Natural killer cell (primary cell): ENCODE measurements around the gene PLEKHA8. TPM values are rescaled to one million over a fixed set of nuclear protein-coding genes. Genes with fewer than 3 reads are reported as not detected.
"Not testable (repeated sequence)": the region's sequence is repeated elsewhere in the genome, so short reads cannot be mapped to it uniquely, and the experiment has no call there.

Experiments used
- ATAC-seq, 3 donors: fragments of 150-1000 bp in 2 of 3; fragments of 200-7000 bp in 1 of 3; cut with Tn5 transposase; 1 replicate in 1 of 3; 2 replicates in 2 of 3; pipeline ENCODE4 v1.10.0; 2021; ENCODE audit warnings: mild to moderate bottlenecking in 2 of 3, moderate library complexity in 2 of 3
- DNase-seq, 2 donors: peaks; one replicate each; pipeline versions ENCODE4 v3.0.0 to v3.0.0-alpha.2; 2013 to 2021; ENCODE audit warnings: mixed read lengths in 1 of 2
- H3K27ac ChIP-seq: one replicate; pipeline ENCODE4 v1.5.1; 2013; ENCODE audit warnings: mild to moderate bottlenecking, low read length
- H3K27me3 ChIP-seq: one replicate; pipeline ENCODE4 v1.6.1; 2013; ENCODE audit warnings: low read length; ENCODE audit not compliant: control insufficient read depth, insufficient read depth
- H3K36me3 ChIP-seq: one replicate; pipeline ENCODE4 v1.6.1; 2013; ENCODE audit warnings: low read length; ENCODE audit not compliant: control insufficient read depth, insufficient read depth
- H3K4me1 ChIP-seq: one replicate; pipeline ENCODE4 v1.6.1; 2013; ENCODE audit warnings: low read length; ENCODE audit not compliant: control insufficient read depth, insufficient read depth
- H3K4me3 ChIP-seq: one replicate; pipeline ENCODE4 v1.5.1; 2013; ENCODE audit warnings: low read length
- H3K9me3 ChIP-seq: one replicate; pipeline ENCODE4 v1.6.1; 2013; ENCODE audit warnings: low read length; ENCODE audit not compliant: control insufficient read depth, insufficient read depth
- H3K27ac Mint-ChIP-seq, 2 donors: one replicate each; pipeline ENCODE4 v1.8.0; 2022; ENCODE audit warnings: mild to moderate bottlenecking in 2 of 2, mixed read lengths in 2 of 2, moderate library complexity in 1 of 2
- H3K27me3 Mint-ChIP-seq, 2 donors: one replicate each; pipeline ENCODE4 v1.8.0; 2022; ENCODE audit warnings: low read depth in 2 of 2, mixed read lengths in 2 of 2
- H3K36me3 Mint-ChIP-seq: one replicate; pipeline ENCODE4 v1.8.0; 2022; ENCODE audit warnings: mixed read lengths
- H3K4me1 Mint-ChIP-seq, 2 donors: one replicate each; pipeline ENCODE4 v1.8.0; 2022; ENCODE audit warnings: mixed read lengths in 2 of 2
- H3K4me3 Mint-ChIP-seq: one replicate; pipeline ENCODE4 v1.8.0; 2022; ENCODE audit warnings: mild to moderate bottlenecking, moderate library complexity, mixed read lengths
- H3K9me3 Mint-ChIP-seq, 2 donors: one replicate each; pipeline ENCODE4 v1.8.0; 2022; ENCODE audit warnings: mixed read lengths in 2 of 2
- WGBS: methylation state at CpG from one replicate; pipeline ENCODE4 v1.1.7; 2013; ENCODE audit warnings: missing lambda C conversion rate; ENCODE audit not compliant: insufficient coverage; 5-methylcytosine and 5-hydroxymethylcytosine counted together
- intact Hi-C: fragments of 100-400 bp; cut with micrococcal nuclease; formaldehyde crosslinking; loops from one replicate; pipeline ENCODE4 v1.14.2; 2022
- total RNA-seq, 4 donors: library from RNA; stranded (reverse); fragments of 120-200 nt in 1 of 4; gene quantifications; one replicate each; pipeline versions ENCODE4 v1.2.3 to v1.2.4, GENCODE V29; 2013 to 2022
- TF ChIP-seq, protein P1 (sequence below): fragments of 200-600 bp; IDR thresholded peaks from one replicate; pipeline ENCODE4 v1.8.0; 2022; ENCODE audit warnings: antibody characterized with exemption

PLEKHA8 gene
- total RNA-seq, 3 donors from 2014 or later (not counting 1 experiment from before 2014, with no cell fraction given): 8.7 to 12.8 (median 11.8) TPM

DNA sequence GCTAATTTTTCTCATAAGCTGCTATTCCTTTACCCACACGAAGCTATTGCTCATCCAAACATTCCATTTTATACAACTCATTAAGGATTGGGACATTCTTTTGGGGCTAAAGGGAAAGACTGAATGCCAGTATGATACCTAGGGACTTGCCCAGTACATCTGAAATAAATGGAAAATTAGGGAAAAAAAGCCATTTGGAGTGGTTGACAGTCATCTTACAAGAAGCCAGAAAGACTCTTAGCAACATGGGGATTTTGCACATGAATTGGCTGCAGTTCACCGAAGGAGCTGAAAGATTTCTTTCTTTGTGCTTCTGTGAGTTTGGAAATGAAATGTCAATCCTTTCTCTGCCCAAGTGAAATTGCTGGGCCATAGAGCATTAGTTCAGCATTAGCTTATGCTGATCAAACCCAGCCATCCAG, 63.3 kb downstream of the PLEKHA8 start:
- WGBS: 100% methylated on average over 1 of the region's 2 CpGs
- Histone ChIP-seq H3K4me1 (no peaks in the 10 kb centered on the region), H3K4me3 (no peak overlapping the region), H3K36me3 (no peaks in the 10 kb centered on the region), H3K9me3 (no peaks in the 10 kb centered on the region), H3K27me3 (no peaks in the 10 kb centered on the region), H3K27ac (no peak overlapping the region)
- H3K9me3 Mint-ChIP-seq: no peaks in the 10 kb centered on the region
- TF ChIP-seq, protein P1, sequence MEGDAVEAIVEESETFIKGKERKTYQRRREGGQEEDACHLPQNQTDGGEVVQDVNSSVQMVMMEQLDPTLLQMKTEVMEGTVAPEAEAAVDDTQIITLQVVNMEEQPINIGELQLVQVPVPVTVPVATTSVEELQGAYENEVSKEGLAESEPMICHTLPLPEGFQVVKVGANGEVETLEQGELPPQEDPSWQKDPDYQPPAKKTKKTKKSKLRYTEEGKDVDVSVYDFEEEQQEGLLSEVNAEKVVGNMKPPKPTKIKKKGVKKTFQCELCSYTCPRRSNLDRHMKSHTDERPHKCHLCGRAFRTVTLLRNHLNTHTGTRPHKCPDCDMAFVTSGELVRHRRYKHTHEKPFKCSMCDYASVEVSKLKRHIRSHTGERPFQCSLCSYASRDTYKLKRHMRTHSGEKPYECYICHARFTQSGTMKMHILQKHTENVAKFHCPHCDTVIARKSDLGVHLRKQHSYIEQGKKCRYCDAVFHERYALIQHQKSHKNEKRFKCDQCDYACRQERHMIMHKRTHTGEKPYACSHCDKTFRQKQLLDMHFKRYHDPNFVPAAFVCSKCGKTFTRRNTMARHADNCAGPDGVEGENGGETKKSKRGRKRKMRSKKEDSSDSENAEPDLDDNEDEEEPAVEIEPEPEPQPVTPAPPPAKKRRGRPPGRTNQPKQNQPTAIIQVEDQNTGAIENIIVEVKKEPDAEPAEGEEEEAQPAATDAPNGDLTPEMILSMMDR: no peak
- no peaks in the 10 kb centered on the region for H3K36me3 Mint-ChIP-seq
- no peak overlapping the region for H3K27ac Mint-ChIP-seq
- DNase-seq (no peak), ATAC-seq (no peak)
- intact Hi-C loops: no loop called here
- no peaks in the 10 kb centered on the region for H3K27me3 Mint-ChIP-seq
- H3K4me3 Mint-ChIP-seq: no peak overlapping the region
- H3K4me1 Mint-ChIP-seq: peaks cover 4 to 7% of the 10 kb centered on the region in 2 donors

DNA sequence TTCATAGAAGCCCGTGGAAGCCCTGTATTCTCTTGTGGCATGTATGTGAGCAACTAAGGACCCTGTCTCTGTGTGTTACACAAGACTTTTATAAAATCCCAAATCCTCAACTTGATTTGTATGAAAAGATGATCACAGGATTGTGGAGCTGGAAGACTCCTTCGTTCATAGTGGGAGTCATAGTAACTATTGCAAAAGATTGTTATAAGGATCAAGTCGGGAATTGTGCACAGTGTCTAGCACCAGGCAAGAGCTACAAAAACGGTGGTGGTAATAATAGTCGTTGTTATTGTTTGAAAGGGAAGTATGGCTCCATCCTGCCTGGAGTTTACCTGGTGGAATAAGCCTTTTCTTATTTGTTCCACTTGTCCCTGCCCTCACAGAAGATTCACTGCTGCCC, 63.8 kb downstream of the PLEKHA8 start:
- H3K27me3 Mint-ChIP-seq: no peaks in the 10 kb centered on the region
- intact Hi-C loops: no loop called here
- peaks cover 4 to 7% of the 10 kb centered on the region in 2 donors for H3K4me1 Mint-ChIP-seq
- no peaks in the 10 kb centered on the region for H3K9me3 ChIP-seq
- DNase-seq: no peak
- 92% methylated on average over 4 of the region's 5 CpGs for WGBS
- H3K36me3 Mint-ChIP-seq: no peaks in the 10 kb centered on the region
- TF ChIP-seq, protein P1: no peak
- H3K4me3 Mint-ChIP-seq: no peak overlapping the region
- H3K27me3 ChIP-seq: no peaks in the 10 kb centered on the region
- H3K9me3 Mint-ChIP-seq: no peaks in the 10 kb centered on the region
- ATAC-seq: no peak
- no peak overlapping the region for H3K27ac ChIP-seq
- no peak overlapping the region for H3K4me3 ChIP-seq
- H3K36me3 ChIP-seq: no peaks in the 10 kb centered on the region
- no peak overlapping the region for H3K27ac Mint-ChIP-seq
- H3K4me1 ChIP-seq: no peaks in the 10 kb centered on the region

DNA sequence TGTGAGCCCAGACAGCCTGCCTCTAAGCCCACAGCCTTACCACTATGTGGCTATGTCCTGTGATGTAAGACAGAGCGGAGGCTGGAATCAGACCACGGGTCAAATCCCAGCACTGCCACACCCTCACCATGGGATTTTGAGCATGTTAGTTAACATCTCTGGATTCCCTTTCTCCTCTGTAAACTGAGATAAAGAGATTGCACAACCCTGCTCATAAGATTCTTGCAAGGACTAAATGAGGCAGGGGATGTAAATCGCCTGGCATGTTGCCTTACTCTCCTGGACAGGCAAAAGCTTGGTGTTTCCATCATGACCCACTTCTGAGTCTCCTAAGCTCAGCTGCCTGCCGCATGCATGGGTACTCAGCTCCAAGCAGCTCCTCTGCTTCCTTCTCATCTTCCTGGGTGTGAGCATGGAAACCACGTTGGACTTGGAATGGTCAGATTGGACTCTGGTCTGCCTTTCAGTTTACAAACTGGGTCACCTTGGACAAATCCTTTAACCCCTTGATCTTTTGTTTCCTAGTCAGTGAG, 65.3 kb downstream of the PLEKHA8 start:
- Mint-ChIP-seq H3K4me3 (no peak overlapping the region), H3K36me3 (no peaks in the 10 kb centered on the region), H3K27me3 (no peaks in the 10 kb centered on the region), H3K9me3 (no peaks in the 10 kb centered on the region), H3K27ac (no peak overlapping the region), H3K4me1 (peaks cover 4 to 7% of the 10 kb centered on the region in 2 donors)
- Histone ChIP-seq H3K27ac (no peak overlapping the region), H3K27me3 (no peaks in the 10 kb centered on the region), H3K4me1 (no peaks in the 10 kb centered on the region), H3K36me3 (no peaks in the 10 kb centered on the region), H3K9me3 (no peaks in the 10 kb centered on the region), H3K4me3 (no peak overlapping the region)
- no peak for ATAC-seq
- WGBS: 80% methylated on average over 5 of the region's 5 CpGs
- intact Hi-C loops: no loop called here
- DNase-seq: no peak
- TF ChIP-seq, protein P1: no peak

DNA sequence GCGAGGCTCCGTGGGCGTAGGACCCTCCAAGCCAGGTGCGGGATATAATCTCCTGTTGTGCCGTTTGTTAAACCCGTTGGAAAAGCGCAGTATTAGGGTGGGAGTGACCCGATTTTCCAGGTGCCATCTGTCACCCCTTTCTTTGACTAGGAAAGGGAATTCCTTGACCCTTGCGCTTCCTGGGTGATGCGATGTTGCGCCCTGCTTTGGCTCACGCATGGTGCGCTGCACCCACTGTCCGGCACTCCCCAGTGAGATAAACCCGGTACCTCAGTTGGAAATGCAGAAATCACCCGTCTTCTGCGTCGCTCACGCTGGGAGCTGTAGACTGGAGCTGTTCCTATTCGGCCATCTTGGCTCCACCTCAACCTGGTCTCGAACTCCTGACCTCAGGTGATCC, 70.4 kb downstream of the PLEKHA8 start:
- DNase-seq, H3K9me3 ChIP-seq, H3K27me3 ChIP-seq, H3K4me3 Mint-ChIP-seq, H3K9me3 Mint-ChIP-seq, H3K27ac ChIP-seq, H3K36me3 ChIP-seq, H3K4me1 ChIP-seq, H3K27ac Mint-ChIP-seq, H3K27me3 Mint-ChIP-seq, H3K4me1 Mint-ChIP-seq, H3K4me3 ChIP-seq, ATAC-seq, intact Hi-C loops, H3K36me3 Mint-ChIP-seq: not testable (repeated sequence)
- WGBS: 95% methylated on average over 21 of the region's 21 CpGs
